HEK293 (cell line): Measurements from ENCODE around the gene POLR1D.
A peak's percentile ranks its signal among the peaks of the same experiment; 100 is the strongest.

Experiments used
- CTCF ChIA-PET: fragments of 350-600 bp; formaldehyde crosslinking; extraction: SDS; loops from one replicate; lab custom pipeline; 2021; ENCODE audit warnings: antibody characterized with exemption; lab: Yijun Ruan, JAX
- POLR2A ChIA-PET: fragments of 300-600 bp; formaldehyde crosslinking; extraction: SDS; loops from one replicate; lab custom pipeline; 2020; ENCODE audit warnings: antibody characterized with exemption, inconsistent platforms; lab: Yijun Ruan, JAX
- H3K27ac ChIP-seq: fragments of 200-500 bp; sonication (Bioruptor generic); 2 replicates; pipeline ENCODE4 v1.5.1; 2014; ENCODE audit warnings: low read depth, low read length, control low read depth, inconsistent platforms; ENCODE audit errors: extremely low read depth
- H3K36me3 ChIP-seq, 2 experiments: fragments of 200-500 bp in 1 of 2; sonication (Bioruptor generic) in 1 of 2; 1 replicate in 1 of 2; 2 replicates in 1 of 2; pipeline ENCODE4 v1.5.1; 2014 to 2017; ENCODE audit warnings: inconsistent platforms in 2 of 2, low read length in 2 of 2; ENCODE audit not compliant: control insufficient read depth in 2 of 2, insufficient read depth in 1 of 2
- H3K4me1 ChIP-seq: fragments of 200-500 bp; sonication (Bioruptor generic); 2 replicates; pipeline ENCODE4 v1.5.1; 2014; ENCODE audit warnings: mild to moderate bottlenecking, low read length, inconsistent platforms; ENCODE audit not compliant: control insufficient read depth, insufficient read depth
- H3K4me3 ChIP-seq: 2 replicates; pipeline ENCODE4 v1.5.1; 2011; ENCODE audit warnings: low read depth, mild to moderate bottlenecking, control low read depth, low read length, moderate library complexity
- H3K9me3 ChIP-seq: fragments of 200-500 bp; sonication (Bioruptor generic); 2 replicates; pipeline ENCODE4 v1.5.1; 2014; ENCODE audit warnings: low read depth, low read length, inconsistent platforms; ENCODE audit not compliant: control insufficient read depth, insufficient read depth
- GLI2 ChIP-seq: fragments of 450-650 bp; formaldehyde crosslinking; IDR thresholded peaks from 2 replicates; pipeline ENCODE4; 2017; ENCODE audit warnings: missing biosample characterization, missing genetic modification characterization, low read depth, borderline replicate concordance
- KLF7 ChIP-seq: fragments of 450-650 bp; formaldehyde crosslinking; IDR thresholded peaks from 2 replicates; pipeline ENCODE4 v1.5.1; 2016; ENCODE audit warnings: missing biosample characterization, missing genetic modification characterization, borderline replicate concordance
- MYNN ChIP-seq: fragments of 450-650 bp; formaldehyde crosslinking; IDR thresholded peaks from 2 replicates; pipeline ENCODE4 v1.5.1; 2016; ENCODE audit warnings: missing biosample characterization, missing genetic modification characterization, borderline replicate concordance
- PBX3 ChIP-seq: sonication (generic); formaldehyde crosslinking; IDR thresholded peaks from 2 replicates; pipeline ENCODE4 v1.8.1; 2022; ENCODE audit warnings: mild to moderate bottlenecking, moderate library complexity, missing genetic modification reagents
- PRDM6 ChIP-seq: fragments of 450-650 bp; formaldehyde crosslinking; IDR thresholded peaks from 2 replicates; pipeline ENCODE4 v1.5.1; 2017; ENCODE audit warnings: missing biosample characterization, missing genetic modification characterization
- SALL2 ChIP-seq: fragments of 450-650 bp; formaldehyde crosslinking; IDR thresholded peaks from 2 replicates; pipeline ENCODE4 v1.5.0; 2017; ENCODE audit warnings: missing biosample characterization, mild to moderate bottlenecking, missing genetic modification characterization, borderline replicate concordance
- SCRT2 ChIP-seq: fragments of 450-650 bp; formaldehyde crosslinking; IDR thresholded peaks from 2 replicates; pipeline ENCODE4 v1.5.1; 2016; ENCODE audit warnings: missing biosample characterization, missing genetic modification characterization
- SP2 ChIP-seq: fragments of 450-650 bp; formaldehyde crosslinking; IDR thresholded peaks from 2 replicates; pipeline ENCODE4 v1.5.1; 2016; ENCODE audit warnings: missing biosample characterization, missing genetic modification characterization
- ZBTB48 ChIP-seq: fragments of 450-650 bp; formaldehyde crosslinking; IDR thresholded peaks from 2 replicates; pipeline ENCODE4 v1.5.1; 2016; ENCODE audit warnings: missing biosample characterization, missing genetic modification characterization
- ZFP3 ChIP-seq: fragments of 450-650 bp; formaldehyde crosslinking; IDR thresholded peaks from 2 replicates; pipeline ENCODE4 v1.5.1; 2016; ENCODE audit warnings: low read depth, missing biosample characterization, missing genetic modification characterization
- ZNF132 ChIP-seq: fragments of 450-650 bp; formaldehyde crosslinking; IDR thresholded peaks from 2 replicates; pipeline ENCODE4 v1.5.1; 2017; ENCODE audit warnings: missing biosample characterization, missing genetic modification characterization, borderline replicate concordance
- ZNF2 ChIP-seq: fragments of 450-650 bp; formaldehyde crosslinking; IDR thresholded peaks from 2 replicates; pipeline ENCODE4 v1.5.1; 2016; ENCODE audit warnings: missing biosample characterization, missing genetic modification characterization
- ZNF211 ChIP-seq: fragments of 450-650 bp; formaldehyde crosslinking; IDR thresholded peaks from 2 replicates; pipeline ENCODE4 v1.5.1; 2016; ENCODE audit warnings: low read depth, missing biosample characterization, missing genetic modification characterization
- ZNF266 ChIP-seq: fragments of 450-650 bp; formaldehyde crosslinking; IDR thresholded peaks from 2 replicates; pipeline ENCODE4 v1.5.1; 2016; ENCODE audit warnings: missing biosample characterization, missing genetic modification characterization, low read depth
- ZNF274 ChIP-seq, 2 experiments: fragments of 200-500 bp in 1 of 2; fragments of 450-650 bp in 1 of 2; sonication (Bioruptor generic) in 1 of 2; formaldehyde crosslinking in 1 of 2; IDR thresholded peaks; 2 replicates each; pipeline versions ENCODE4 v1.5.1 to v1.6.1; 2014 to 2016; ENCODE audit warnings: borderline replicate concordance in 1 of 2, inconsistent platforms in 1 of 2, low read length in 1 of 2, missing biosample characterization in 1 of 2, missing genetic modification characterization in 1 of 2
- ZNF335 ChIP-seq: fragments of 450-650 bp; formaldehyde crosslinking; conservative IDR thresholded peaks from 2 replicates; pipeline ENCODE4 v1.5.1; 2016; ENCODE audit warnings: missing biosample characterization, missing genetic modification characterization
- ZNF416 ChIP-seq: fragments of 450-650 bp; formaldehyde crosslinking; IDR thresholded peaks from 2 replicates; pipeline ENCODE4 v1.5.1; 2016; ENCODE audit warnings: missing biosample characterization, missing genetic modification characterization
- ZNF473 ChIP-seq: fragments of 450-650 bp; formaldehyde crosslinking; IDR thresholded peaks from 2 replicates; pipeline ENCODE4 v1.5.1; 2017; ENCODE audit warnings: missing biosample characterization, missing genetic modification characterization
- ZNF600 ChIP-seq: fragments of 450-650 bp; formaldehyde crosslinking; IDR thresholded peaks from 2 replicates; pipeline ENCODE4 v1.5.1; 2016; ENCODE audit warnings: missing biosample characterization, missing genetic modification characterization
- ZNF624 ChIP-seq: fragments of 450-650 bp; formaldehyde crosslinking; IDR thresholded peaks from 2 replicates; pipeline ENCODE4 v1.5.1; 2017; ENCODE audit warnings: missing biosample characterization, missing genetic modification characterization
- ZNF747 ChIP-seq: fragments of 450-650 bp; formaldehyde crosslinking; IDR thresholded peaks from 2 replicates; pipeline ENCODE4 v1.5.1; 2016; ENCODE audit warnings: missing biosample characterization, missing genetic modification characterization
- TF ChIP-seq, protein P1 (sequence below): fragments of 450-650 bp; formaldehyde crosslinking; IDR thresholded peaks from 2 replicates; pipeline ENCODE4 v1.5.1; 2016; ENCODE audit warnings: missing biosample characterization, missing genetic modification characterization
- TF ChIP-seq, protein P2 (sequence below): fragments of 450-650 bp; formaldehyde crosslinking; IDR thresholded peaks from 2 replicates; pipeline ENCODE4 v1.5.1; 2016; ENCODE audit warnings: missing biosample characterization, missing genetic modification characterization

The POLR1D gene

GRCh38 chr13:27599096-27599495, 22.6 kb upstream of the POLR1D start:
- ChIA-PET CTCF (interaction anchor here (1.0 kb wide), 1 partner anchor 238 kb away, joined by 3 read pairs; no protein-coding TSS in a partner anchor), POLR2A (interaction anchor here (2.4 kb wide), 1 partner anchor 21 kb away, joined by 12 read pairs; the partner anchor contains the start of gene LNX2)
- Histone ChIP-seq H3K27ac (no peak overlapping the region), H3K4me1 (no peaks in the 10 kb centered on the region), H3K9me3 (no peaks in the 10 kb centered on the region), H3K36me3 (no peaks in the 10 kb centered on the region), H3K4me3 (no peak overlapping the region)
- no peak for TF ChIP-seq ZNF624
- TF ChIP-seq ZNF2 (tag by site-specific recombination) = no peak
- TF ChIP-seq PBX3 (CRISPR knock-in tag) = no peak

- TF ChIP-seq ZBTB48 (tag by site-specific recombination) = no peak
- TF ChIP-seq GLI2 = no peak
- no peak for TF ChIP-seq ZNF416 (tag by site-specific recombination)
- TF ChIP-seq SALL2 (tag by site-specific recombination) = no peak
- TF ChIP-seq SP2 (tag by site-specific recombination) = no peak
- TF ChIP-seq, protein P1, sequence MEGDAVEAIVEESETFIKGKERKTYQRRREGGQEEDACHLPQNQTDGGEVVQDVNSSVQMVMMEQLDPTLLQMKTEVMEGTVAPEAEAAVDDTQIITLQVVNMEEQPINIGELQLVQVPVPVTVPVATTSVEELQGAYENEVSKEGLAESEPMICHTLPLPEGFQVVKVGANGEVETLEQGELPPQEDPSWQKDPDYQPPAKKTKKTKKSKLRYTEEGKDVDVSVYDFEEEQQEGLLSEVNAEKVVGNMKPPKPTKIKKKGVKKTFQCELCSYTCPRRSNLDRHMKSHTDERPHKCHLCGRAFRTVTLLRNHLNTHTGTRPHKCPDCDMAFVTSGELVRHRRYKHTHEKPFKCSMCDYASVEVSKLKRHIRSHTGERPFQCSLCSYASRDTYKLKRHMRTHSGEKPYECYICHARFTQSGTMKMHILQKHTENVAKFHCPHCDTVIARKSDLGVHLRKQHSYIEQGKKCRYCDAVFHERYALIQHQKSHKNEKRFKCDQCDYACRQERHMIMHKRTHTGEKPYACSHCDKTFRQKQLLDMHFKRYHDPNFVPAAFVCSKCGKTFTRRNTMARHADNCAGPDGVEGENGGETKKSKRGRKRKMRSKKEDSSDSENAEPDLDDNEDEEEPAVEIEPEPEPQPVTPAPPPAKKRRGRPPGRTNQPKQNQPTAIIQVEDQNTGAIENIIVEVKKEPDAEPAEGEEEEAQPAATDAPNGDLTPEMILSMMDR = no peak
- TF ChIP-seq SCRT2 = no peak
- no peak for TF ChIP-seq ZNF132 (tag by site-specific recombination)
- TF ChIP-seq ZNF266 (tag by site-specific recombination) = no peak
- no peak for TF ChIP-seq ZNF274 (IDR thresholded peaks at IDR 0.05; ENCODE audit: low read length)
- no peak for TF ChIP-seq ZNF274 (tag by site-specific recombination; IDR thresholded peaks at IDR 0.05; ENCODE audit: borderline replicate concordance)
- no peak for TF ChIP-seq KLF7 (tag by site-specific recombination)
- TF ChIP-seq ZNF600 (tag by site-specific recombination) = no peak
- peak; percentile 17; the same call in 1 of the 2 replicates for TF ChIP-seq PRDM6 (tag by site-specific recombination)
- TF ChIP-seq ZNF335 = 0 out of 2 replicates have a peak, but pooled peaks have one; percentile 26
- POLR2A ChIA-PET = interaction anchor here (2.4 kb wide), 1 partner anchor 20 kb away, joined by 12 read pairs; the partner anchor contains the start of gene LNX2
- no peaks in the 10 kb centered on the region for H3K4me1 ChIP-seq
- no peak overlapping the region for H3K4me3 ChIP-seq
- H3K27ac ChIP-seq = no peak overlapping the region
- H3K36me3 ChIP-seq = no peaks in the 10 kb centered on the region
- CTCF ChIA-PET = no interaction called here
- no peaks in the 10 kb centered on the region for H3K9me3 ChIP-seq
These were observed 21.7 kb upstream of the POLR1D start for GRCh38 chr13:27599845-27600553.

DNA sequence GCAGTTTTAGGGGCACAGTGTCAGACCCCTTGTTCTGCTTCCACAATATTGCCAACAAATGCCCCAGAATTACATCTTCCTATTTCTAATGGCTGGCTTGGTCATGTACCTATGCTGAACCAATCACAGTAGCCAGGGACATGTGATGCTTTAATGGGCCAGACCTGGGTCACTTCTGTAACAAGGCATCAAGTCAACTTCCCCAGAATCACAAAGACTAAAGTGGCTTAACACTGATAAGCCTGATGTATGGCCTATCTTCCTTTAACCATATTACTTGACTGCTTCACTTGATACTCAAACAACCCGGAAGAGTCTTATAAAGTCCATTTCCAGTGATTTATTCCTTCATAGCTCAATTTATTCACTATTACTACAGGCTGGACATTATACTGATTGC, 21.0 kb upstream of the POLR1D start:
- no peaks in the 10 kb centered on the region for H3K4me1 ChIP-seq
- TF ChIP-seq MYNN (tag by site-specific recombination) (no peak), ZNF473 (tag by site-specific recombination) (no peak), ZNF747 (tag by site-specific recombination) (no peak), ZNF211 (no peak), ZFP3 (tag by site-specific recombination) (no peak)
- TF ChIP-seq, protein P2, sequence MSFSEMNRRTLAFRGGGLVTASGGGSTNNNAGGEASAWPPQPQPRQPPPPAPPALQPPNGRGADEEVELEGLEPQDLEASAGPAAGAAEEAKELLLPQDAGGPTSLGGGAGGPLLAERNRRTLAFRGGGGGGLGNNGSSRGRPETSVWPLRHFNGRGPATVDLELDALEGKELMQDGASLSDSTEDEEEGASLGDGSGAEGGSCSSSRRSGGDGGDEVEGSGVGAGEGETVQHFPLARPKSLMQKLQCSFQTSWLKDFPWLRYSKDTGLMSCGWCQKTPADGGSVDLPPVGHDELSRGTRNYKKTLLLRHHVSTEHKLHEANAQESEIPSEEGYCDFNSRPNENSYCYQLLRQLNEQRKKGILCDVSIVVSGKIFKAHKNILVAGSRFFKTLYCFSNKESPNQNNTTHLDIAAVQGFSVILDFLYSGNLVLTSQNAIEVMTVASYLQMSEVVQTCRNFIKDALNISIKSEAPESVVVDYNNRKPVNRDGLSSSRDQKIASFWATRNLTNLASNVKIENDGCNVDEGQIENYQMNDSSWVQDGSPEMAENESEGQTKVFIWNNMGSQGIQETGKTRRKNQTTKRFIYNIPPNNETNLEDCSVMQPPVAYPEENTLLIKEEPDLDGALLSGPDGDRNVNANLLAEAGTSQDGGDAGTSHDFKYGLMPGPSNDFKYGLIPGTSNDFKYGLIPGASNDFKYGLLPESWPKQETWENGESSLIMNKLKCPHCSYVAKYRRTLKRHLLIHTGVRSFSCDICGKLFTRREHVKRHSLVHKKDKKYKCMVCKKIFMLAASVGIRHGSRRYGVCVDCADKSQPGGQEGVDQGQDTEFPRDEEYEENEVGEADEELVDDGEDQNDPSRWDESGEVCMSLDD (tag by site-specific recombination) = no peak

More for the DNA sequence above, 21.0 kb upstream of the POLR1D start:
- CTCF ChIA-PET = no interaction called here
- POLR2A ChIA-PET = no interaction called here
- Histone ChIP-seq H3K27ac (no peak overlapping the region), H3K36me3 (no peaks in the 10 kb centered on the region), H3K9me3 (no peaks in the 10 kb centered on the region), H3K4me3 (no peak overlapping the region)
